AG09319 (cell line): ENCODE measurements around the gene CRNN.

Experiments used
- DNase-seq: peaks from one replicate; pipeline ENCODE4 v3.0.0-alpha.2; 2010; ENCODE audit warnings: low read depth; ENCODE audit errors: extremely low read depth
- TF ChIP-seq, protein P1 (sequence below): IDR thresholded peaks from 2 replicates; pipeline ENCODE4 v1.5.1; 2011; ENCODE audit warnings: low read depth, mild to moderate bottlenecking, inconsistent platforms, low read length, moderate library complexity

Gene CRNN

DNA sequence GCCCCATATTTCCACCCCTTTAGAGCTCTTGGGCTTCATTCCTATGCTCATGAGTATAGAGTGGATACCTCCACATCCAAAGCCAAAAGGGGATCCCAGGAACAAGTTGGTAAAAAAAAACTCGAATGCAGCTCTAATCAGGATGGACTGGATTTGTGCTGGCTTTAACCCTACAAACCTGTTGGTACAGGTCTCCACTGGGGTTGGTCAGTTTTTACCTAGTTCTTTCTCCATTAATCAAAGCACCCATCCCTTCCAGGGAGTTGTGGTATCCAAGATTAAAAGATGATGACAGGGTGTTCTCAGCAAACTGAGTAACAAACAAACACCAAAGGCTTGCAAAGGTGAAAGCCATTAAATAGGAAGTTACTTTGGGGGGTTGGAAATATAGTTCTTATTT lies 5.9 kb upstream of the CRNN start:
- no peak for DNase-seq
- TF ChIP-seq, protein P1, sequence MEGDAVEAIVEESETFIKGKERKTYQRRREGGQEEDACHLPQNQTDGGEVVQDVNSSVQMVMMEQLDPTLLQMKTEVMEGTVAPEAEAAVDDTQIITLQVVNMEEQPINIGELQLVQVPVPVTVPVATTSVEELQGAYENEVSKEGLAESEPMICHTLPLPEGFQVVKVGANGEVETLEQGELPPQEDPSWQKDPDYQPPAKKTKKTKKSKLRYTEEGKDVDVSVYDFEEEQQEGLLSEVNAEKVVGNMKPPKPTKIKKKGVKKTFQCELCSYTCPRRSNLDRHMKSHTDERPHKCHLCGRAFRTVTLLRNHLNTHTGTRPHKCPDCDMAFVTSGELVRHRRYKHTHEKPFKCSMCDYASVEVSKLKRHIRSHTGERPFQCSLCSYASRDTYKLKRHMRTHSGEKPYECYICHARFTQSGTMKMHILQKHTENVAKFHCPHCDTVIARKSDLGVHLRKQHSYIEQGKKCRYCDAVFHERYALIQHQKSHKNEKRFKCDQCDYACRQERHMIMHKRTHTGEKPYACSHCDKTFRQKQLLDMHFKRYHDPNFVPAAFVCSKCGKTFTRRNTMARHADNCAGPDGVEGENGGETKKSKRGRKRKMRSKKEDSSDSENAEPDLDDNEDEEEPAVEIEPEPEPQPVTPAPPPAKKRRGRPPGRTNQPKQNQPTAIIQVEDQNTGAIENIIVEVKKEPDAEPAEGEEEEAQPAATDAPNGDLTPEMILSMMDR: no peak

DNA sequence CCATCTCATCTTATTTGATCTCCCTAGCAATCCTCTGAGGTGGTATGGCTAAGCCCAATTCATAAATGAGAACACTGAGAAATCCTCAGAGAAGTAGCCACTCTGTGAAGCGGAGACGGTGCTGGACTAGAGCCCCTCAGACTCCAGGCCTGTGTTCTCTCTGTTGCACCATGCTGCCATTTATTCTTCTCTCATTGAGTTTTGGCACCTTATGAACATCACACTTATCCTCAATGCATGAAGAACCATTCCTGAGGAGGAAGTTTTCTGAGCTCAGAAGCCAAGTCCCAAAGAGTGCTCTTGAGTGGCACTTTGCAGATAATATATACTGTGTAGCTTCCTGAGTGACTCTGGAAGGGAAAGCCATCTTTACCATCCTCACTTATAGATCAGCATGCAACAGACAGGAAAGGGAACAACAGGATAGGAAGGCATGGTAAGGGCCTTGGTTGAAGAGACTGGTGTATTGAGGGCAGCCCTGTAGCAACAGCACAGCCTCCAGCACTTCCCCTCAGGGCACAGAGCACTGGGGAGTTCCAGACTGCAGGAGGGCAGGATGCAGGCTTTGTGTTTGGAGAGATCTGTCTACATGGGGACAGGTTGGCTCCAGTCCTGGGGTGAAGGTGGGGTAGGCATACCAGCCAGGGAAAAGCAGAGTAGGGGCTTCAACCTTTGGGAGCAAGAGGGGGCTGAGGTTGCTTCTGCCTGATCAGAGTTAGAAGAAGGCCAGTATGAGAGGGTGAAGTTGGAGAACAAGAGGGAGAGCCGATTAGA lies 1.6 kb upstream of the CRNN start:
- TF ChIP-seq, protein P1: no peak
- no peak for DNase-seq

DNA sequence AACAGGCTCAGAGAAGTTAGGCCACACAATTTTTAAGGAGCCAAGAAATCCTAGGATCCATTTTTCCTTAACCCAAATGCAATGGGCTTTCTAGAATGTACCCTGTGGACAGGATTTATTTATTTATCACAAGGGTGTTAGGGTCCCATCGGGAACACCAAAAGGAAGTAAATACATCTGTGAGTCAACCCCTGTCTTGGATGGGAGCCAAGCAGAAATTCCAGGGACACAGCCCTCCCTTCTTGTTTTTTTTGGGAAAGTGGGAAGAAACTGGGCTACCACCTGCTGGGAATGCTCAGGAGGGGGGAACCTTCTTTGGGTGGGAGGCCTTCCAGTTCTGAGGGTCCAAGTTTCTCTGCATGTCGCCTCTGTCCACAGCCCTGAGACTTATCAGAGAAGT lies 1.3 kb downstream of the CRNN start:
- TF ChIP-seq, protein P1: no peak
- no peak for DNase-seq

DNA sequence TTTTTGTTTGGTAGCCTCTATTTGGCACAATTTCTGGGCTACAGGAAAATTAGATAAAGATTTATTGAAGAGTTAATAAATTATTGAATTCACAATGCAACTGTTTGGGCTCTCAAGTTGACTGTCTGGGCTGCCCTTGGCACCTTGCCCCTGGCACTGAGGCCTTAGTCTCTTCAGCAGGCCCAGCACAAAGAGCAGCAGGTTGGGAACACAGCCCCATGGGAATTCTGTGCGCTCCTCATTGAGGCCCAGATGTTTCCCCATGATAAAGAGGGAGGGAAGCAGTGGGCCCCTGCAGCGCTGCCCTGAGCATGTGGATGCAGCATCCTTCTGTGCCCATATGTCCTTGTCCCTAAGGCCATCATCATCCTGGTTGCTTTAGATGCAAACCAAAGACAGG lies 2.9 kb downstream of the CRNN start:
- DNase-seq: no peak

DNA sequence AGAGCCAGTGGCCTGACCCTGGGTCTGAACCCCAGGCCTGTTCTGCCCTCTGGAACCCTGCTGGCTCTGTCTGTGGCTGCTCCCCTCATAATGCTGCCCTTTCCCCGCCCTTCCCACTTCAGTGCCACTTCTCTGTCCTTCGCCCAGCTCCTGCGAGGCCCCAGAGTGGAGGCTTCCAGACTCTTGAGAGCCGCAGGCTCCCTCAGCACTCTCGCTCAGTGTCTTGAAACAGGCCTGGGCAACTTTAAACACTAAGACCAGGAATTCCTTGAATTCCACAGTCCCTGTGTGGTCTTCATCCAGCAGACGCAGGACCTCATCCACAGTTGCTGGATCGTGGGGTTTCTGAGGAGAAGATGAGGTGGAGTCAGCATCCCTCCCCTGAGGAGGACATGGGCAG lies 3.5 kb downstream of the CRNN start:
- DNase-seq: no peak
- TF ChIP-seq, protein P1: no peak

More for the DNA sequence above, 2.9 kb downstream of the CRNN start:
- TF ChIP-seq, protein P1: no peak

DNA sequence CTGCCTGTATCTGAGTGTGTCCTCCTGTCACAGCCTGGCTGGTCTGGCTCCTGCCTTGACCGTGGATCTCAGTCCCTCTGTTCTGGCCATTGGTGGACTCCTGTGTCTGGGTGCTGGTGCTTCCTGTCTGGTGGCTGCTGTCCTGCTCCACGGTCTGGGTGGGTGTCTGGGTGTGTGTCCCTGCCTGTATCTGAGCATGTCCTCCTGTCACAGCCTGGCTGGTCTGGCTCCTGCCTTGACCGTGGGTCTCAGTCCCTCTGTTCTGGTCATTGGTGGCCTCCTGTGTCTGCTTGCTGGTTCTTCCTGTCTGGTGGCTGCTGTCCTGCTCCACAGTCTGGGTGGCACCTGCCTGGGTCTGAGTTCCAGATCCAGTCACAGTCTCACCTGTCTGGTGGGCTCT lies 4.0 kb downstream of the CRNN start:
- TF ChIP-seq, protein P1: no peak
- DNase-seq: no peak

DNA sequence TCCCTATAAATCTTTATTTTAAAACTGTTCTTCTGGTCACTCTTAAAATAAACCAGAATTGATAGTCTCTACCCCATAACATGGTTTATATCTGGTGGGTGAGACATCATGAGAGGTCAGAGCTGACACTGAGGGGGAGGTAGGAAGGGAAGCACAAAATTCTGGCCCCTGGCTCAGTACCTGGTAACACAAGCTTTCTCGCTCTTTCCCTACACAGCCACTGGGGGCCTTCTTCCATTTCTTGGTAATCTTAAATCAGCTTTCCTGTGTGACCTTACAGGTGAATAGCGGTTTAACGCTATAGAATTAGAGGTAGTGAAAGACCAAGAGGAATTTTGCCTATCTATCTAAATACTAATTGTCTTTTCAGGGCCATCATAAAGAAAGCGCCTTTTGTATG lies 5.4 kb downstream of the CRNN start:
- DNase-seq: no peak
- TF ChIP-seq, protein P1: no peak
